Mesendoderm (in vitro differentiated cells): Measurements from ENCODE around the gene CEP72.
"Not testable (repeated sequence)": the region's sequence is repeated elsewhere in the genome, so short reads cannot be mapped to it uniquely, and the experiment has no call there.

ENCODE experiments used
- DNase-seq: peaks from one replicate; pipeline ENCODE4 v3.0.0; 2013
- H2AK5ac ChIP-seq: 2 replicates; pipeline ENCODE4 v1.6.1; 2013; ENCODE audit warnings: low read length, inconsistent platforms
- H2BK120ac ChIP-seq: 2 replicates; pipeline ENCODE4 v1.6.1; 2013; ENCODE audit warnings: low read depth, mild to moderate bottlenecking, low read length, moderate library complexity, mixed read lengths
- H2BK15ac ChIP-seq: replicated peaks from 2 replicates; pipeline ENCODE4 v1.6.1; 2013; ENCODE audit warnings: low read depth, mild to moderate bottlenecking, moderate library complexity
- H2BK5ac ChIP-seq: 2 replicates; pipeline ENCODE4 v1.6.1; 2013; ENCODE audit warnings: low read length, inconsistent platforms
- H3K18ac ChIP-seq: 2 replicates; pipeline ENCODE4 v1.6.1; 2013; ENCODE audit warnings: mild to moderate bottlenecking, low read length, mixed read lengths
- H3K23ac ChIP-seq: one replicate; pipeline ENCODE4 v1.6.1; 2013; ENCODE audit warnings: low read length
- H3K27ac ChIP-seq: 2 replicates; pipeline ENCODE4 v1.5.1; 2013; ENCODE audit warnings: low read depth, mild to moderate bottlenecking, inconsistent platforms, low read length, moderate library complexity
- H3K27me3 ChIP-seq: 2 replicates; pipeline ENCODE4 v1.6.1; 2013; ENCODE audit warnings: low read length, control low read depth, mild to moderate bottlenecking, inconsistent platforms; ENCODE audit not compliant: insufficient read depth, poor library complexity
- H3K36me3 ChIP-seq: 2 replicates; pipeline ENCODE4 v1.6.1; 2013; ENCODE audit warnings: low read length, inconsistent platforms; ENCODE audit not compliant: control insufficient read depth, insufficient read depth
- H3K4ac ChIP-seq: one replicate; pipeline ENCODE4 v1.6.1; 2013; ENCODE audit warnings: low read depth, mild to moderate bottlenecking, low read length, moderate library complexity
- H3K4me1 ChIP-seq: 2 replicates; pipeline ENCODE4 v1.6.1; 2013; ENCODE audit warnings: low read depth, low read length, inconsistent platforms; ENCODE audit not compliant: control insufficient read depth
- H3K4me2 ChIP-seq: 2 replicates; pipeline ENCODE4 v1.6.1; 2013; ENCODE audit warnings: low read length
- H3K4me3 ChIP-seq: 2 replicates; pipeline ENCODE4 v1.5.1; 2013; ENCODE audit warnings: mild to moderate bottlenecking, low read length
- H3K56ac ChIP-seq: one replicate; pipeline ENCODE4 v1.6.1; 2013; ENCODE audit warnings: low read length
- H3K79me1 ChIP-seq: 2 replicates; pipeline ENCODE4 v1.6.1; 2013; ENCODE audit warnings: low read length, inconsistent platforms
- H3K79me2 ChIP-seq: 2 replicates; pipeline ENCODE4 v1.6.1; 2013; ENCODE audit warnings: mild to moderate bottlenecking, low read length; ENCODE audit not compliant: control insufficient read depth, insufficient read depth
- H3K9ac ChIP-seq: 2 replicates; pipeline ENCODE4 v1.6.1; 2013; ENCODE audit warnings: low read length, inconsistent platforms
- H4K5ac ChIP-seq: one replicate; pipeline ENCODE4 v1.6.1; 2013; ENCODE audit warnings: low read length
- H4K8ac ChIP-seq: one replicate; pipeline ENCODE4 v1.6.1; 2013; ENCODE audit warnings: low read depth, mild to moderate bottlenecking, control low read depth, low read length, moderate library complexity
- WGBS: extraction: QIAGEN DNeasy Blood & Tissue Kit; methylation state at CpG from one replicate; pipeline ENCODE4 v1.1.7; 2013; ENCODE audit warnings: low lambda C conversion rate, missing lambda C conversion rate; ENCODE audit not compliant: insufficient coverage; ENCODE audit errors: extremely low coverage; 5-methylcytosine and 5-hydroxymethylcytosine counted together

The CEP72 gene

DNA sequence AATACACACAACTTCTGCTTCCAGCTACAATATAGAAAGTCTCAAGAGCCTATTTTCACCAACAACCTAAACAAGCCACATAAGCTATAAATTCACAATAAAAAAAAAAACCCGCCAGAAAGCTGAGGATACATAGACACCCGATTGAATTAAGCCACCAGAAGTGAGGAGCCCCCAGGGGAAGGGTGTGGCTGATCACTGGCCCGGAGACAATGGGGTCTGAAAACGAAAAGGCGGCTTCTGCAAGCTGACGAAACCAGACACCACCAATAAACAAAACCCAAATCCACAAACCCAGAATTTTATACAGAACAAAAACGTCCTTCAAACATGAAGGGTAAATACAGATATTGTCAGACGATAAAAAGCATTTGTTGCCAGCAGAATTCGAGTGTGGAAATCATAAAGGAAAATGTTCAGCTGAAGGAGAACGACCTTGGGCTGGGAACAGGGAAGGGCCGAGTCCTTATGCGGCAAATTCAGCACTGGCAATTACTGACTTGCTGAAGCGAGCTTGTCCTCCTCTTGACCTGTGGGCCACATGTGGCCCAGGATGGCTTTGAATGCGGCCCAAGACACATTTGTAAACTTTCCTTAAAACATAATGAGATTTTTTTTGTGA, 39.6 kb upstream of the CEP72 start:
- Histone ChIP-seq H3K4me3 (no peak overlapping the region), H3K36me3 (no peaks in the 10 kb centered on the region), H2BK15ac (no peak overlapping the region), H3K4me1 (no peaks in the 10 kb centered on the region), H3K27me3 (no peaks in the 10 kb centered on the region), H3K27ac (no peak overlapping the region), H3K56ac (no peak overlapping the region), H2BK120ac (no peak overlapping the region), H4K8ac (no peak overlapping the region), H3K79me1 (no peaks in the 10 kb centered on the region), H3K23ac (no peak overlapping the region), H2AK5ac (no peak overlapping the region), H3K4me2 (no peak overlapping the region), H3K9ac (no peak overlapping the region), H3K18ac (no peak overlapping the region), H3K79me2 (no peaks in the 10 kb centered on the region), H3K4ac (no peak overlapping the region), H4K5ac (no peak overlapping the region), H2BK5ac (no peak overlapping the region)
- no peak for DNase-seq
- WGBS = no CpG with 5 or more reads among the region's 14 CpGs

DNA sequence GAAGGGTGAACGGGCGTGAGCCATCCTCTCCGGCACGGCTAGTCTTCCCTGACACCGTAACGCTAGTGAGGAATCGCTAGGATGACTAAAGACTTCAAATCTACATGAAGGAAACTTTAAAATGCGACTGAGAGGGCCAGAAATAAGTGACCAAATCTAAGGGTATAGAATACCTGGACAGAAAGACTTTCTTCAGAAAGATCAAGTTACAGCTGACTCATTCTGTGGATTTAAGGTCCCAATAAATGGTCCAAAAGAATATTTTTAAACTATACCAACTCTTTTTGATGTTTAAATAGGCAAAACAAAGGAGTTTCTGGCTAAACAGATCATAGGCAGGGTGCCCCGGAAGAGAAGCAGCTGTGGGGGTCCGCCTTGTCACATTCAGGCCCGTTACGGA, 38.9 kb upstream of the CEP72 start:
- DNase-seq = no peak
- no peak overlapping the region for H4K5ac ChIP-seq
- no peaks in the 10 kb centered on the region for H3K79me1 ChIP-seq
- H3K18ac ChIP-seq = no peak overlapping the region
- no peak overlapping the region for H2BK5ac ChIP-seq
- no peak overlapping the region for H2AK5ac ChIP-seq
- H4K8ac ChIP-seq = no peak overlapping the region
- H3K27ac ChIP-seq = no peak overlapping the region
- H3K4me3 ChIP-seq = no peak overlapping the region
- no peak overlapping the region for H2BK15ac ChIP-seq
- no peak overlapping the region for H3K56ac ChIP-seq
- no peak overlapping the region for H3K4ac ChIP-seq
- H3K23ac ChIP-seq = no peak overlapping the region
- H3K36me3 ChIP-seq = no peaks in the 10 kb centered on the region
- H3K9ac ChIP-seq = no peak overlapping the region
- no peak overlapping the region for H3K4me2 ChIP-seq
- H3K4me1 ChIP-seq = no peaks in the 10 kb centered on the region
- WGBS = no CpG with 5 or more reads among the region's 12 CpGs
- H3K79me2 ChIP-seq = no peaks in the 10 kb centered on the region
- H3K27me3 ChIP-seq = no peaks in the 10 kb centered on the region
- H2BK120ac ChIP-seq = no peak overlapping the region

DNA sequence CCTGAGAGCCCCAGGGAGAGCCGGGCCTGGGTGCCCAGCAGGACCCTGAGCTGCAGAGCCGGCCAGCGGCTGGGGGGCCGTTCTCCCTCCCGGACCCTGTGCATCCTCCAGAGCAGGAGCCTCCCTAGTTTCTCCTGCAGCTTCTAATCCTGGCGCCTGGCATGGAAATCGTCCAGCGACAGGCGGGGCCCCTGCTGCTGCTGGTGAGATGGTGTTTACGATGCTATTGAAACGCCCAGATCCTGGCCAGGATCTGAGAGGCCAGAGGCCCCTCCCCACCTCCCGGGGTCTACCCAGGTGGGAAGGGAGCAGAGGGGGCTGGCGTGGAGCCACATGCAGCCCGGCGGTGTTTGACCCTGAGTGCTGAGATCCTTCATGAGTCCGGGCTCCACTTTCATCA, 38.2 kb upstream of the CEP72 start:
- Histone ChIP-seq H3K4ac (no peak overlapping the region), H3K4me3 (no peak overlapping the region), H4K5ac (no peak overlapping the region), H3K79me2 (no peaks in the 10 kb centered on the region), H3K4me2 (no peak overlapping the region), H3K27me3 (no peaks in the 10 kb centered on the region), H3K18ac (no peak overlapping the region), H3K27ac (no peak overlapping the region), H2BK120ac (no peak overlapping the region), H3K23ac (no peak overlapping the region), H3K9ac (no peak overlapping the region), H3K36me3 (no peaks in the 10 kb centered on the region), H3K79me1 (no peaks in the 10 kb centered on the region), H4K8ac (no peak overlapping the region), H2AK5ac (no peak overlapping the region), H2BK15ac (no peak overlapping the region), H3K56ac (no peak overlapping the region), H2BK5ac (no peak overlapping the region), H3K4me1 (no peaks in the 10 kb centered on the region)
- no CpG with 5 or more reads among the region's 16 CpGs for WGBS
- DNase-seq = no peak

DNA sequence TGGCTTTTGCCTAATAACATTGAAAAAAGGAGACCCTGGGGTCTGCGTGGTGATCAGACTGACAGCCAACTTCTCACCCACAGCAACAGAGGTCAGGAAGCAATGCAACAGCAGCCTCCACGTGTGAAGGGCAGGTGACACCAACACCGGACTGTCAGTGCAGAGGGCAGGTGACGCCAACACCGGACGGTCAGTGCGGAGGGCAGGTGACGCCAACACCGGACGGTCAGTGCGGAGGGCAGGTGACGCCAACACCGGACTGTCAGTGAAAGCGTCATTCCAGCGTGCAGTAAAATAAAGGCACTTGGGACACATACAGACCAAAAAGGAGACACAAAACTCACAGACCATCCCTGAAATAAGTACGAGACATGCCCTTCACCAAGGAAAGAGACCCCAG, 37.2 kb upstream of the CEP72 start:
- Histone ChIP-seq H2BK5ac (no peak overlapping the region), H3K27me3 (no peaks in the 10 kb centered on the region)
- WGBS = no CpG with 5 or more reads among the region's 16 CpGs

DNA sequence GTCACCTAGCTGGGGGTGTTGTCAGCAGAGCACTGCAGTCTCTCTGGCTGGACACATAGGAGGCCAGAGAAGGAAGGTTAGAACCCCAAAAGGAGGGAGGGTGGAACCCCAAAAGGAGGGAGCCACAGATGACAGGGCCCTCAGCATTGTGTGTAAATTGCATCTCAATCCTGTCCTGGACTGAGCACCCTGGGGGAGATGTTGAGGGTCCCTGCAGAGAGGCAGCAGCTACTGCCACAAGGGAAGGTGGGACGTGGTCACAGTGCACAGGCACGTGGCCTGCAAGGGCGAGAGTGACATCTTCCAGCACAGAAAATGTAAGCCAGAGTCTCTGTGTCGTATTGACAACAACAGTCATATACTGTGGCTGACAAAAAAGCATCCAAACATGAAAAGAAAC, 36.5 kb upstream of the CEP72 start:
- H3K23ac ChIP-seq = no peak overlapping the region
- no peaks in the 10 kb centered on the region for H3K27me3 ChIP-seq
- H3K4ac ChIP-seq = no peak overlapping the region
- H3K18ac ChIP-seq = no peak overlapping the region
- no peaks in the 10 kb centered on the region for H3K4me1 ChIP-seq
- H2BK5ac ChIP-seq = no peak overlapping the region
- no peak overlapping the region for H4K5ac ChIP-seq
- DNase-seq = no peak
- H2BK120ac ChIP-seq = no peak overlapping the region
- H3K4me3 ChIP-seq = no peak overlapping the region
- H2AK5ac ChIP-seq = no peak overlapping the region
- no peak overlapping the region for H2BK15ac ChIP-seq
- no CpG with 5 or more reads among the region's 4 CpGs for WGBS
- no peak overlapping the region for H4K8ac ChIP-seq
- no peak overlapping the region for H3K56ac ChIP-seq
- no peaks in the 10 kb centered on the region for H3K36me3 ChIP-seq
- H3K9ac ChIP-seq = no peak overlapping the region
- no peak overlapping the region for H3K4me2 ChIP-seq
- no peak overlapping the region for H3K27ac ChIP-seq
- H3K79me1 ChIP-seq = no peaks in the 10 kb centered on the region
- no peaks in the 10 kb centered on the region for H3K79me2 ChIP-seq

More for the DNA sequence above, 37.2 kb upstream of the CEP72 start:
- no peak overlapping the region for H4K8ac ChIP-seq
- H3K4me3 ChIP-seq = no peak overlapping the region
- H3K79me1 ChIP-seq = no peaks in the 10 kb centered on the region
- no peak overlapping the region for H2AK5ac ChIP-seq
- H3K18ac ChIP-seq = no peak overlapping the region
- H3K4me1 ChIP-seq = no peaks in the 10 kb centered on the region
- H2BK15ac ChIP-seq = no peak overlapping the region
- no peak overlapping the region for H3K4me2 ChIP-seq
- H3K4ac ChIP-seq = no peak overlapping the region
- no peak overlapping the region for H3K9ac ChIP-seq
- H3K23ac ChIP-seq = no peak overlapping the region
- H3K36me3 ChIP-seq = no peaks in the 10 kb centered on the region
- H3K79me2 ChIP-seq = no peaks in the 10 kb centered on the region
- DNase-seq = no peak
- H2BK120ac ChIP-seq = no peak overlapping the region
- H3K56ac ChIP-seq = no peak overlapping the region
- H3K27ac ChIP-seq = no peak overlapping the region
- no peak overlapping the region for H4K5ac ChIP-seq

DNA sequence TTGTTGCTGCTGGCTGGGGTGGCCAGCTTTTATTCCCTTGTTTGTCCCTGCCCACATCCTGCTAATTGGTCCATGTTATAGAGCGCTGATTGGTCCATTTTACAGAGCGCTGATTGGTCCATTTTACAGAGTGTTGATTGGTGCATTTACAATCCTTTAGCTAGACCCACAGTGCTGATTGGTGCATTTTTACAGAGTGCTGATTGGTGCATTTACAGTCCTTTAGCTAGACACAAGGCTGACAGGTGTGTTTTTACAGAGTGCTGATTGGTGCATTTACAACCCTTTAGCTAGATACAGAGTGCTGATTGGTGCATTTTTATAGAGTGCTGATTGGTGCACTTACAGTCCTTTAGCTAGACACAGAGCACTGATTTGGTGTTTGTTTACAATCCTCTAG, 34.9 kb upstream of the CEP72 start:
- not testable (repeated sequence) for H3K4me3 ChIP-seq, H3K56ac ChIP-seq, H3K23ac ChIP-seq, H3K36me3 ChIP-seq, H4K8ac ChIP-seq, H2BK5ac ChIP-seq, H2BK15ac ChIP-seq, H3K79me2 ChIP-seq, H3K4me1 ChIP-seq, DNase-seq, H4K5ac ChIP-seq, H3K9ac ChIP-seq, H3K4ac ChIP-seq, H3K18ac ChIP-seq, H3K27me3 ChIP-seq, H2AK5ac ChIP-seq, H3K27ac ChIP-seq, H3K4me2 ChIP-seq, H3K79me1 ChIP-seq, H2BK120ac ChIP-seq
- WGBS = no CpG with 5 or more reads among the region's 2 CpGs
